ENCODE measurements around the gene CCNY.

The CCNY gene

GRCh38 chr10:35577926-35578617 is 241.8 kb downstream of the CCNY start:
- DNase-seq (ENCODE audit: low read depth, low spot score): no peak
- no peak overlapping the region for H3K9ac ChIP-seq (ENCODE audit: insufficient read length)
- H3K36me3 ChIP-seq (ENCODE audit: insufficient read depth, low read length): no peaks in the 10 kb centered on the region

GRCh38 chr10:35578618-35578956 is 242.3 kb downstream of the CCNY start:
- no peak for DNase-seq (ENCODE audit: low read depth, low spot score)
- no peaks in the 10 kb centered on the region for H3K36me3 ChIP-seq (ENCODE audit: insufficient read depth, low read length)
- no peak overlapping the region for H3K27ac ChIP-seq
- TF ChIP-seq FOXP2 (optimal IDR thresholded peaks at IDR 0.05; ENCODE audit: control extremely low read depth, extremely low read length, insufficient read depth): no peak
- no peak for TF ChIP-seq POLR2AphosphoS5 (IDR thresholded peaks at IDR 0.05; ENCODE audit: borderline replicate concordance, low read depth, low read length)
- TF ChIP-seq EZH2 (IDR thresholded peaks at IDR 0.05): no peak
- no peak overlapping the region for H3K4me3 ChIP-seq
- H3K9me3 ChIP-seq (ENCODE audit: low read depth, low read length): no peaks in the 10 kb centered on the region
- H3K9ac ChIP-seq (ENCODE audit: insufficient read length): no peak overlapping the region

More at GRCh38 chr10:35577926-35578617, 241.8 kb downstream of the CCNY start:
- Histone ChIP-seq H3K9me3 (ENCODE audit: low read depth, low read length) (no peaks in the 10 kb centered on the region), H3K27ac (no peak overlapping the region), H3K4me3 (no peak overlapping the region)
- TF ChIP-seq EZH2 (IDR thresholded peaks at IDR 0.05) (no peak), POLR2AphosphoS5 (IDR thresholded peaks at IDR 0.05; ENCODE audit: borderline replicate concordance, low read depth, low read length) (no peak), FOXP2 (optimal IDR thresholded peaks at IDR 0.05; ENCODE audit: control extremely low read depth, extremely low read length, insufficient read depth) (no peak)

GRCh38 chr10:35579116-35579515 is 242.8 kb downstream of the CCNY start:
- H3K27ac ChIP-seq: no peak overlapping the region
- H3K4me3 ChIP-seq: no peak overlapping the region
- H3K9me3 ChIP-seq (ENCODE audit: low read depth, low read length): no peaks in the 10 kb centered on the region
- H3K9ac ChIP-seq (ENCODE audit: insufficient read length): no peak overlapping the region
- no peak for DNase-seq (ENCODE audit: low read depth, low spot score)
- TF ChIP-seq POLR2AphosphoS5 (IDR thresholded peaks at IDR 0.05; ENCODE audit: borderline replicate concordance, low read depth, low read length): no peak
- TF ChIP-seq EZH2 (IDR thresholded peaks at IDR 0.05): no peak
- H3K36me3 ChIP-seq (ENCODE audit: insufficient read depth, low read length): no peaks in the 10 kb centered on the region

- H3K4me3 ChIP-seq: no peak overlapping the region
- H3K36me3 ChIP-seq (ENCODE audit: insufficient read depth, low read length): no peaks in the 10 kb centered on the region
- TF ChIP-seq POLR2AphosphoS5 (IDR thresholded peaks at IDR 0.05; ENCODE audit: borderline replicate concordance, low read depth, low read length) (no peak), EZH2 (IDR thresholded peaks at IDR 0.05) (no peak), FOXP2 (optimal IDR thresholded peaks at IDR 0.05; ENCODE audit: control extremely low read depth, extremely low read length, insufficient read depth) (no peak)
- no peak overlapping the region for H3K27ac ChIP-seq
- no peak overlapping the region for H3K9ac ChIP-seq (ENCODE audit: insufficient read length)
- DNase-seq (ENCODE audit: low read depth, low spot score): no peak
- no peaks in the 10 kb centered on the region for H3K9me3 ChIP-seq (ENCODE audit: low read depth, low read length)
These were observed 243.6 kb downstream of the CCNY start for GRCh38 chr10:35579726-35580422.

- Histone ChIP-seq H3K4me3 (no peak overlapping the region), H3K36me3 (ENCODE audit: insufficient read depth, low read length) (no peaks in the 10 kb centered on the region), H3K27ac (no peak overlapping the region), H3K9ac (ENCODE audit: insufficient read length) (no peak overlapping the region), H3K9me3 (ENCODE audit: low read depth, low read length) (no peaks in the 10 kb centered on the region)
- TF ChIP-seq POLR2AphosphoS5 (IDR thresholded peaks at IDR 0.05; ENCODE audit: borderline replicate concordance, low read depth, low read length) (no peak), FOXP2 (optimal IDR thresholded peaks at IDR 0.05; ENCODE audit: control extremely low read depth, extremely low read length, insufficient read depth) (no peak), EZH2 (IDR thresholded peaks at IDR 0.05) (no peak)
- DNase-seq (ENCODE audit: low read depth, low spot score): no peak
These were observed 244.1 kb downstream of the CCNY start for GRCh38 chr10:35580423-35580770.

GRCh38 chr10:35581655-35582054 is 245.3 kb downstream of the CCNY start:
- no peak for DNase-seq (ENCODE audit: low read depth, low spot score)
- Histone ChIP-seq H3K9me3 (ENCODE audit: low read depth, low read length) (no peaks in the 10 kb centered on the region), H3K9ac (ENCODE audit: insufficient read length) (no peak overlapping the region), H3K36me3 (ENCODE audit: insufficient read depth, low read length) (no peaks in the 10 kb centered on the region), H3K4me3 (no peak overlapping the region), H3K27ac (no peak overlapping the region)
- TF ChIP-seq FOXP2 (optimal IDR thresholded peaks at IDR 0.05; ENCODE audit: control extremely low read depth, extremely low read length, insufficient read depth): no peak
- no peak for TF ChIP-seq POLR2AphosphoS5 (IDR thresholded peaks at IDR 0.05; ENCODE audit: borderline replicate concordance, low read depth, low read length)
- no peak for TF ChIP-seq EZH2 (IDR thresholded peaks at IDR 0.05)

GRCh38 chr10:35584946-35585345 is 248.6 kb downstream of the CCNY start:
- DNase-seq (ENCODE audit: low read depth, low spot score): no peak
- Histone ChIP-seq H3K27ac (no peak overlapping the region), H3K9me3 (ENCODE audit: low read depth, low read length) (no peaks in the 10 kb centered on the region), H3K9ac (ENCODE audit: insufficient read length) (no peak overlapping the region), H3K36me3 (ENCODE audit: insufficient read depth, low read length) (no peaks in the 10 kb centered on the region), H3K4me3 (no peak overlapping the region)
- TF ChIP-seq EZH2 (IDR thresholded peaks at IDR 0.05) (no peak), POLR2AphosphoS5 (IDR thresholded peaks at IDR 0.05; ENCODE audit: borderline replicate concordance, low read depth, low read length) (no peak), FOXP2 (optimal IDR thresholded peaks at IDR 0.05; ENCODE audit: control extremely low read depth, extremely low read length, insufficient read depth) (no peak)

- DNase-seq (ENCODE audit: low read depth, low spot score): no peak
- no peaks in the 10 kb centered on the region for H3K9me3 ChIP-seq (ENCODE audit: low read depth, low read length)
- H3K36me3 ChIP-seq (ENCODE audit: insufficient read depth, low read length): no peaks in the 10 kb centered on the region
- no peak overlapping the region for H3K9ac ChIP-seq (ENCODE audit: insufficient read length)
- TF ChIP-seq FOXP2 (optimal IDR thresholded peaks at IDR 0.05; ENCODE audit: control extremely low read depth, extremely low read length, insufficient read depth) (no peak), EZH2 (IDR thresholded peaks at IDR 0.05) (no peak), POLR2AphosphoS5 (IDR thresholded peaks at IDR 0.05; ENCODE audit: borderline replicate concordance, low read depth, low read length) (no peak)
- no peak overlapping the region for H3K27ac ChIP-seq
- no peak overlapping the region for H3K4me3 ChIP-seq
These were observed 249.0 kb downstream of the CCNY start for GRCh38 chr10:35585356-35585755.
